Measurements from ENCODE around the gene SCNM1. TPM values are rescaled to one million over a fixed set of nuclear protein-coding genes. Genes with fewer than 3 reads are reported as not detected.

SCNM1 gene
- total RNA-seq, 1 donor from 2014 or later = 34.6 TPM

DNA sequence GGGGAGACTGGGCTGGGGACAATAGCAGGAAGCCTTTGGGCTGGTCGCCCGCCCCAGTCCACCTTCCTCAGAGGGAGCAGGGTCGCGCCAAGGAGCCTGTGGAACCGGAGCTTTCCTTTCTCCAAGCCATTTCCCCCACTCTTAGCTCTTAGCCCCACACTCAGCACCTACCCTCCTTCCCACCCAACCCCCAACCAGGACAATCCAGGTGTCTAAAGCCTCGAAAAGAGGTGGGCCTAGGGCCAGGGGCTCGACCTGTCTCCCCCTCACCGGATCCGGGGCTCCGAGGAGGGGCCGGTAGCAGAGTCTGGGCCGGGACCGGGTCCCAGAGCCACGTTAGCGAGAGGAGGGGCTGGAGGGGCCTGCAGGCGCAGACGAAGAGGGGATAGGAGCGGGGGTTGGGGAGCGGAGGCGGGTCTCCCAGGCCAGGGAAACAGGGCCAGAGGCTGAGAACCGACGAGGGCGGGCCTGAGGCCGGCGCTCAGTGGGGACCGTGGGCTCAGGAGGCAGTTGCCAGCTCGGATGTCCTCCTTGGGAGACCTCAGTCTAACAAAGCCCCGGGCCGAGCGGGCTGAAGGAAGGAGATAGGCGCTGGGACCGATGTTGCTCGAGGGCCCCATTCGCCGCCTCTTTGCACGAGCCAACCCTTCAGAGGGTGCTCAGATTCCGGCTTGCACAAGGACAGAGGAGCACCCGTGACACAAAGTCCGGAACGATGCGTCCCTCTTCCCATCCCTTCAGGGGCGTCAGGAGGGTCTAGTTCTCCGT lies 20.5 kb upstream of the SCNM1 start:
- ATAC-seq (peak; percentile 17), DNase-seq (peak; percentile 67)
- Histone ChIP-seq H3K4me3 (peak overlapping the region; percentile 65), H3K36me3 (no peaks in the 10 kb centered on the region), H3K9me3 (no peaks in the 10 kb centered on the region), H3K4me1 (peaks cover 24% of the 10 kb centered on the region), H3K27ac (peak overlapping the region; percentile 0), H3K27me3 (no peaks in the 10 kb centered on the region)
- intact Hi-C loops (cut with DNase I) = no loop called here
- TF ChIP-seq, protein P1, sequence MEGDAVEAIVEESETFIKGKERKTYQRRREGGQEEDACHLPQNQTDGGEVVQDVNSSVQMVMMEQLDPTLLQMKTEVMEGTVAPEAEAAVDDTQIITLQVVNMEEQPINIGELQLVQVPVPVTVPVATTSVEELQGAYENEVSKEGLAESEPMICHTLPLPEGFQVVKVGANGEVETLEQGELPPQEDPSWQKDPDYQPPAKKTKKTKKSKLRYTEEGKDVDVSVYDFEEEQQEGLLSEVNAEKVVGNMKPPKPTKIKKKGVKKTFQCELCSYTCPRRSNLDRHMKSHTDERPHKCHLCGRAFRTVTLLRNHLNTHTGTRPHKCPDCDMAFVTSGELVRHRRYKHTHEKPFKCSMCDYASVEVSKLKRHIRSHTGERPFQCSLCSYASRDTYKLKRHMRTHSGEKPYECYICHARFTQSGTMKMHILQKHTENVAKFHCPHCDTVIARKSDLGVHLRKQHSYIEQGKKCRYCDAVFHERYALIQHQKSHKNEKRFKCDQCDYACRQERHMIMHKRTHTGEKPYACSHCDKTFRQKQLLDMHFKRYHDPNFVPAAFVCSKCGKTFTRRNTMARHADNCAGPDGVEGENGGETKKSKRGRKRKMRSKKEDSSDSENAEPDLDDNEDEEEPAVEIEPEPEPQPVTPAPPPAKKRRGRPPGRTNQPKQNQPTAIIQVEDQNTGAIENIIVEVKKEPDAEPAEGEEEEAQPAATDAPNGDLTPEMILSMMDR (IDR thresholded peaks at IDR 0.05) = no peak

DNA sequence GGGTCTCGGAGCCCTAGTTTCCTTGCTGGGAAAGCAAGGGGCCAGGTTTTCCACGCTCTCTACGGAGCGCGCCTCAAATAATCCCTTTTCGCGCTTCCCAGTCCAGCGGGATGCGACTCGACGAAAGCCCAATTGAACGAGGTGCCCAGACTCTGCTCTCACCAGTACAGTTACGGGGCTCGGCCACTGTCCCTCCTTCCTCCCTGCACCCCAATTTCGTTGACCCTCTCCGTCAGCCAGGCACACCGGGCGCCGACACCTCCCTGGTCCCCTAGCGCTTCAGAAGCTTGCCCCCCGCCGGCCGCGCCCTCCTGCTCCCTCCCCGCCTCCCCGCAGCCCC lies 19.9 kb upstream of the SCNM1 start:
- intact Hi-C loops (cut with DNase I) = no loop called here
- ATAC-seq (peak; percentile 1), DNase-seq (no peak)
- Histone ChIP-seq H3K27ac (peak overlapping the region; percentile 0), H3K4me1 (peaks cover 24% of the 10 kb centered on the region), H3K36me3 (no peaks in the 10 kb centered on the region), H3K9me3 (no peaks in the 10 kb centered on the region), H3K27me3 (no peaks in the 10 kb centered on the region), H3K4me3 (peak overlapping the region; percentile 65)
- TF ChIP-seq, protein P1 (IDR thresholded peaks at IDR 0.05) = no peak

DNA sequence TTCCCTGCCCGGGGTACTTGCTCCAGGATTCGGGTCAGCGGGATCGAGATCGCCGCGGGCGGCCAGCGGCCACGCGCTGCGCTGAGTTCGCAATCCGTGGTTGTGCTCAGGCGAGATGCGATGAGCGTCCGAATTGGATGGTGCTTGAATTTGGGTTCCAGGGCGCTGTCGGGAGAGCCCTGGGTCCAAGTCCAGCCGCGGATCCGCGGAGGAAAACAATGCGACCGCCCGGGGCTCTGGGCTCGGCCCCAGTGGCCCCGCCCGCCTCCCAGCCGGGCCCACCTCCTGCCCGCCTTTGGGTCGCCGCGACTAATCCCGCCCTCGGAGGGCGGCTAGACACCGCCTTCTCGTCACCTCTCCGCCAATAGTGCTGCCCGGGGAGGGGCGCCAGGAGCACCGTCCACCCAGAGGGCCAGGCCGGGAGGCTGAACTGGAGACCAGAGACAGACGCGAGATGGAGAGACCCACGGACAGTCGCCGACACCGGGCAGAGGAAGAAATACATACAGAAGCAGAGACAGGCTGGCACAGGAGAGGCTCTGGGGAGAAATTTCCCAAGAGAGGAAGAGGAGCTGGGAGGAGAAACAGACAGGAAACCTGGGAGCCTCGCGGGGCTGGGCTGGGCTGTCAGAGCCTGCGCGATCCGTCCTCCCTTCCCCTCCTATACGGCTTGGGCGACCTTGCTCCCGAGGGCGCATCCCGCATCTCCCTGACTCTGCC lies 19.4 kb upstream of the SCNM1 start, which contains the start of gene SEMA6C:
TSS of gene SEMA6C (minus strand) at position 220 of the 720 bp plus-strand sequence. CDS start 4,010 bp downstream, outside the sequence.
- Histone ChIP-seq H3K27me3 (no peaks in the 10 kb centered on the region), H3K27ac (peak within 1 kb of the TSS; percentile 70), H3K9me3 (no peaks in the 10 kb centered on the region), H3K36me3 (no peaks in the 10 kb centered on the region), H3K4me1 (peaks cover 24% of the 10 kb centered on the region), H3K4me3 (peak within 1 kb of the TSS; percentile 65)
- TF ChIP-seq, protein P1 (IDR thresholded peaks at IDR 0.05) = no peak
- ATAC-seq (peak; percentile 99), DNase-seq (peak; percentile 97)
- intact Hi-C loops (cut with DNase I) = no loop called here

DNA sequence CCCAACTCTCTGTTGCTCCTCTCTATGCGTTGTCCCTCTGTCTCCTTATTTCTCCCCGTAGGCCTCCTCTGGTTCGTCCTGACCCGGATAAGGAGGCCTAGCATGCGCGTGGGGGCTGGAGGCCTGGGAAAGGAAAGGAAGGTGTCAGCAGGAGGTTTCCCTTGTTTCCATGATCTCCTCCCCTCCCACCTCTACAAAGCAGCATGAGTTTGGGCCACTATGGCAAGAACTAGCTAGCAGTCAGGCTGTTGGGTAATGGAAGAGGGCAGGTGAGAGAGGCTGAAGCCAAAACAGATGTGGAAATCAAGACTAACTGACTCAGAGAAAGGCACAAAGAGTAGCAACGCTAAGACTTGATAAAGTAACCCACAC lies 18.8 kb upstream of the SCNM1 start:
- ATAC-seq (no peak), DNase-seq (no peak)
- Histone ChIP-seq H3K4me1 (peaks cover 24% of the 10 kb centered on the region), H3K9me3 (no peaks in the 10 kb centered on the region), H3K27ac (peak overlapping the region; percentile 70), H3K36me3 (no peaks in the 10 kb centered on the region), H3K4me3 (peak overlapping the region; percentile 65), H3K27me3 (no peaks in the 10 kb centered on the region)
- intact Hi-C loops (cut with DNase I) = no loop called here
- TF ChIP-seq, protein P1 (IDR thresholded peaks at IDR 0.05) = no peak

DNA sequence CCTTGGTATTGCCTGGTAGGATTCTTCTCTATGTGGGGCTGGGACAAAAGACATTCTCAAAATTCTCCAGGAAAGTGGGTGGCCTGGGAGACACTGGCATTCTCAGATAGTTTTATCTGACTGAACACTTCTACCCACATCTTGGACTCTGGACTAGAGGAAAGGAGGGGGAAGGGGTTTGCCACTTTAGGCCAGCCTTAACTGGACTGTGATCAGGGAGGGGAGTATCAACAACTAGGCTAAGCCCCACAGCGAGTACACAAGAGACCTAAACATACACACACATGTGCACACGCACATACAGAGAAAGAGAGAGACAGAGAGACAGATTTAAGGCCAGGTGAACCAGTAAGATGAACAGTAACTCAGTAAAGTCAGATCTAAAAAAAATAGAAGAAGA lies 18.3 kb upstream of the SCNM1 start:
- intact Hi-C loops (cut with DNase I) = no loop called here
- no peak for DNase-seq

More for the DNA sequence above, 18.3 kb upstream of the SCNM1 start:
- no peak for ATAC-seq
- TF ChIP-seq, protein P1 (IDR thresholded peaks at IDR 0.05) = no peak
- Histone ChIP-seq H3K27ac (no peak overlapping the region), H3K27me3 (no peaks in the 10 kb centered on the region), H3K4me3 (no peak overlapping the region), H3K4me1 (peaks cover 24% of the 10 kb centered on the region), H3K36me3 (no peaks in the 10 kb centered on the region), H3K9me3 (no peaks in the 10 kb centered on the region)

All from upper lobe of right lung (tissue), 1 donor.